A204.1 (cell line): ENCODE measurements around the gene ACTL10.
"Not testable (repeated sequence)": the region's sequence is repeated elsewhere in the genome, so short reads cannot be mapped to it uniquely, and the experiment has no call there.

Experiments
- FAIRE-seq: peaks from 2 replicates; lab custom pipeline; 2012; peaks lifted over from hg19 to GRCh38; lab: Jason Lieb, UNC

ACTL10 gene

GRCh38 chr20:33697129-33697528 is 30.4 kb downstream of the ACTL10 start:
- no peak for FAIRE-seq

DNA sequence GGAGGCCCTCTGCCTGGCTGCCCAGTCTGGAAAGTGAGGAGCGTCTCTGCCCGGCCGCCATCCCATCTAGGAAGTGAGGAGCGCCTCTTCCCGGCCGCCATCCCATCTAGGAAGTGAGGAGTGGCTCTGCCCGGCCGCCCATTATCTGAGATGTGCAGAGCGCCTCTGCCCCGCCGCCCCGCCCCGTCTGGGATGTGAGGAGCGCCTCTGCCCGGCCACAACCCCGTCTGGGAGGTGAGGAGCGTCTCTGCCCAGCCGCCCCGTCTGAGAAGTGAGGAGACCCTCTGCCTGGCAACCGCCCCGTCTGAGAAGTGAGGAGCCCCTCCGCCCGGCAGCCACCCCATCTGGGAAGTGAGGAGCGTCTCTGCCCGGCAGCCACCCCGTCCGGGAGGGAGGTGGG is 32.2 kb downstream of the ACTL10 start:
- not testable (repeated sequence) for FAIRE-seq

DNA sequence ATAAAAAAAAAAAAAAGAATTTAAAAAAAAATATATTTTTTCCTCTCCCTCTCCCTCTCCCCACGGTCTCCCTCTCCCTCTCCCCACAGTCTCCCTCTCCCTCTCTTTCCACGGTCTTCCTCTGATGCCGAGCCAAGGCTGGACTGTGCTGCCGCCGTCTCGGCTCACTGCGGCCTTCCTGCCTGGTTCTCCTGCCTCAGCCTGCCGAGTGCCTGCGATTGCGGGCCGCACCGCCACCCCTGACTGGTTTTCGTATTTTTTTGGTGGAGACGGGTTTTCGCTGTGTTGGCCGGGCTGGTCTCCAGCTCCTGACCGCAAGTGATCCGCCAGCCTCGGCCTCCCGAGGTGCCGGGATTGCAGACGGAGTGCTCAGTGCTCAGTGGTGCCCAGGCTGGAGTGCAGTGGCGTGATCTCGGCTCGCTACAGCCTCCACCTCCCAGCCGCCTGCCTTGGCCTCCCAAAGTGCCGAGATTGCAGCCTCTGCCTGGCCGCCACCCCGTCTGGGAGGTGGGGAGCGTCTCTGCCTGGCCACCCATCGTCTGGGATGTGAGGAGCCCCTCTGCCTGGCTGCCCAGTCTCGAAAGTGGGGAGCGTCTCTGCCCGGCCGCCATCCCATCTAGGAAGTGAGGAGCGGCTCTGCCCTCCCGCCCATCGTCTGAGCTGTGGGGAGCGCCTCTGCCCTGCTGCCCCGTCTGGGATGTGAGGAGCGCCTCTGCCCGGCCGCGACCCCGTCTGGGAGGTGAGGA is 34.1 kb downstream of the ACTL10 start:
- not testable (repeated sequence) for FAIRE-seq

DNA sequence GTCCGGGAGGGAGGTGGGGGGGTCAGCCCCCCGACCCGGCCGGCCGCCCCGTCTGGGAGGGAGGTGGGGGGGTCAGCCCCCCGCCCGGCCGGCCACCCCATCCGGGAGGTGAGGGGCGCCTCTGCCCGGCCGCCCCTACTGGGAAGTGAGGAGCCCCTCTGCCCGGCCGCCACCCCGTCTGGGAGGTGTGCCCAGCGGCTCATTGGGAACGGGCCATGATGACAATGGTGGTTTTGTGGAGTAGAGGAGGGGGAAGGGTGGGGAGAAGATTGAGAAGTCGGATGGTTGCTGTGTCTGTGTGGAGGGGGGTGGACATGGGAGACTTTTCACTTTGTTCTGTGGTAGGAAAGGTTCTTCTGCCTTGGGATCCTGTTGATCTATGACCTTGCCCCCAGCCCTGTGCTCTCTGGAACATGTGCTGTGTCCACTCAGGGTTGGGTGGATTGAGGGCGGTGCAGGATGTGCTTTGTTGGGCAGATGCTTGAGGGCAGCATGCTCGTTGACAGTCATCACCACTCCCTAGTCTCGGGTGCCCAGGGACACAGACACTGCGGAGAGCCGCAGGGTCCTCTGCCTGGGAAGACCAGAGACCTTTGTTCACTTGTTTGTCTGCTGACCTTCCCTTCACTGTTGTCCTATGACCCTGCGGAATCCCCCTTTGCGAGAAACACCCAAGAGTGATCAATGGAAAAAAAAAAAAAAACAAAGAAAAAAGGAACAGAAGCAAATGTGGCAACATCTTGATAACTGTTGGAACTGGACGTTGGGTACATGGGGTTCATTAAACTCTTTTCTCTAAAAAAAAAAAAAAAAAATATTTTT is 35.1 kb downstream of the ACTL10 start:
- FAIRE-seq = no peak

- FAIRE-seq = no peak
Observed at GRCh38 chr20:33702861-33703260, 36.1 kb downstream of the ACTL10 start.

DNA sequence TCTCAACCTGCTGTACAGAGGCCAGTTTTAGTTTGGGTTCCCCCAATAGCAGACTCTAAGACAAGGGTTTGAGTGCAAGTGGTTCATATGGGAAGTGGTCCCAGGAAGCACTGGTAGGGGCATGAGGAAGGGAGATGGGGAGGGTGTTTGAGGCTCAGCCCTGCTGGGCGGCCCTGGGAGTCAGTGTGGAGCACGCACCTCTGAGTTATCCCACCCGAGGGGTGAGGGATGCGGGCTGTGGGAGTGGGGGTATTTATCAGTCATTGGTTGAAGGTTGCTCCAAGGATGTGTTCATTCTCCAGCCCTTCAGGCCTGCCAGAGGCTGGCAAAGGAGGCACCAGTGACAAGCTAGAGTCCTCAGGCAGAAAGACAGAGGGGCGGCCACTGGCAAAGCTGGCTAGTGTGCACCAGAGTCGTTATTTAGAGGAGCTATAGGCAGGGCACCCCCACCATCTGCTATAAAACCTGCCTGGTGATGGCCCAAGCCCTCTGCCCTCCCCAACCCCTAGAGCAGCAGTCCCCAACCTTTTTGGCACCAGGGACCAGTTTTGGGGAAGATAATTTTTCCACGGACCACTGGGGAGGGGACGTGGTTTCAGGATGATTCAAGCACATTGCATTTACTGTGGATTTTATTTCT is 36.9 kb downstream of the ACTL10 start:
- no peak for FAIRE-seq

DNA sequence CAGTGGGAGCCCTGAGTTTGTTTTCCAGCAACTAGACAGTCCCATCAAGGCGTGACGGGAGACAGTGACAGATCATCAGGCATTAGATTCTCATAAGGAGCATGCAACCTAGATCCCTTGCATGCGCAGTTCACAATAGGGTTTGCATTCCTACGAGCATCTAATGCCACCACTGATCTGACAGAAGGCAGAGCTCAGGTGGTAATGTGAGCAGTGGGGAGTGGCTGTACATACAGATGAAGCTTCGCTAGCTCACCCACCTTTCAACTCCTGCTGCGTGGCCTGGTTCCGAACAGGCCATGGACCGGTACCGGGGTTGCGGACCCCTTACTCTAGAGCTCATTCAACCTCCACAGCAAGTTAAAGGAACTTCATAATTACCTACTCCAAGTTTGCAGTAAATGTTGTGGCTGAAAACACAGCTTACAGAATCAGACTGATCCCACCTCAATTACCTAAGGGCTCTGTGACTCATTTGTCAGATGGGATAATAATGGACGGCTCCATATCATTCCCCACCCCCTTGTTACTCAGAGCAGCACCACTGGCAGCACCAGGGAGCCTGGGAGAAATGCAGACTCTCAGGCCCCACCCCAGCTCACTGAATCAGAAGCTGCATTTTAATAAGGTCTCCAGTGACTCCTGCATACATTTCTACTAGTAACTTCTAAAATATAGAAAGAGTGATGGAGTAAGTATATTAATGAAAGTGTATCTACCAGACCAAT is 37.6 kb downstream of the ACTL10 start:
- no peak for FAIRE-seq

GRCh38 chr20:33707668-33708067 is 40.9 kb downstream of the ACTL10 start:
- FAIRE-seq = no peak

- no peak for FAIRE-seq
Observed at GRCh38 chr20:33709398-33709797, 42.7 kb downstream of the ACTL10 start.

GRCh38 chr20:33709905-33710541 is 43.3 kb downstream of the ACTL10 start:
- no peak for FAIRE-seq

DNA sequence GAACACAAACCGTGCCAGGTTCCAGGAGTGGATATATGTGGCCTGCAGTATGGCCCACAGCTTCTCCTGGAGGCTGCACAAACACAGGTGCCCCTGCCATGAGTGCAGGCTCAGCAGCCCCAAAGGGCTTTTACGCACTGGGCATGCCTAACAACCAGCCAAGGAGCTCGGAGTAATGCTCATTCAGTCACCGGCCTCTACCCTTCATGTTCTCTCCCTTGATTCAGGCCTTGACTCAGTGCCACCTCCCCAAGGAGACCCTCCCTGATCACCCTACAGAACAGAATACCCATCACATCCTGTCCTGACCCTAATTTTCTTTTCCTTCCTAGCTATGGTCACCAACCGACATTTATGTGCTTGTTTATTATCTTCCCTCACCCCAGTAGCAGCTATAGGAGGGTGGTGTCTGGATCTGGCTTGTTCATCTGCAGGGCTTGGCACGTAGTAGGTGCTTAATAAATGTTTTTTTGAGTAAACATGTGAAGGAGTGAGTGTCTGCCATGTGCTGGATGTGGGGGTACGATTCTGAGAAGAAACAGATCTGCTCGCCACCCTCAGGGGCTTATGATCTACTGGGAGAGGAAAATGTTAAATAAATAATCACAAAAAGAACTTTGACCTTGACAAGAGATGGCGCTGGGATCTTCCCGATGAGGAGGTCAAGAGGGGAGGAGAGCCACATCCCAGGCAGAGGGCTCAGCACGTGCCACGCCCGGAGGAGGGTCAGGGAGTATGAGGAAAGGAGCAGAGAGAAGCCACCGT is 44.1 kb downstream of the ACTL10 start:
- no peak for FAIRE-seq

GRCh38 chr20:33711446-33711738 is 44.6 kb downstream of the ACTL10 start:
- FAIRE-seq = no peak

DNA sequence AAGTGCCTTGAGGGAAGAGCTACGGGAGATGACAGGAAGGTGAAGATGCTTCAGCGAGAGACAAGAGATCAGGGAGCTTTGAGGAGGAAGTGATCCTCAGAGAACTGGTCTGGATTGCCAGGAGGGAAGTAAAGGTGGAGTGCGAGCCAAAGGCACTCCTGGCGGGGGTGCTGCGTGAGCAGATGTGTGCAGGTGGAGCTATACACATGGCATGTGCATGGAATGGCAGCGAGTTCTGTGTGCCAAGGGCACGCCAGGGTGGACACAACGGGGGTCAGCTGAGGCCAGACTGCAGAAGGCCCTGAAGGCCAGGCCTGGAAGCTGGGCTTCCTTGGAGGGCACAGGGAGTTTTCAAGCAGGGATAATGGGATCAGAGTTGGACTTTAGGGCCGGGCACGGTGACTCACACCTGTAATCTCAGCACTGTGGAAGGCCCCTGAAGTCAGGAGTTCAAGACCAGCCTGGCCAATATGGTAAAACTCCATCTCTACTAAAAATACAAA is 47.2 kb downstream of the ACTL10 start:
- no peak for FAIRE-seq

- FAIRE-seq = no peak
Observed at GRCh38 chr20:33716498-33716897, 49.8 kb downstream of the ACTL10 start.
